Vagina (tissue), 2 donors: ENCODE measurements around the gene ZNF718. TPM values are rescaled to one million over a fixed set of nuclear protein-coding genes. Genes with fewer than 3 reads are reported as not detected.

Experiments
- DNase-seq, 2 donors: peaks; one replicate each; pipeline ENCODE4 v3.0.0-alpha.2; 2017; ENCODE audit errors: extremely low spot score in 2 of 2
- H3K27ac ChIP-seq: fragments of 200-600 bp; sonication (generic); one replicate; pipeline ENCODE4 v1.5.1; 2019
- H3K27me3 ChIP-seq: fragments of 200-600 bp; sonication (generic); one replicate; pipeline ENCODE4 v1.5.1; 2019
- H3K36me3 ChIP-seq, 2 donors: fragments of 200-600 bp; sonication (generic); one replicate each; pipeline ENCODE4 v1.5.1; 2017 to 2019
- H3K4me1 ChIP-seq: fragments of 200-600 bp; sonication (generic); one replicate; pipeline ENCODE4 v1.5.1; 2019
- H3K4me3 ChIP-seq, 2 donors: fragments of 200-600 bp; sonication (generic); 1 replicate in 1 of 2; 2 replicates in 1 of 2; pipeline ENCODE4 v1.5.1; 2016 to 2019
- H3K9me3 ChIP-seq: fragments of 200-600 bp; sonication (generic); one replicate; pipeline ENCODE4 v1.5.1; 2019
- POLR2A ChIP-seq, 2 donors: fragments of 450-650 bp; IDR thresholded peaks; one replicate each; pipeline ENCODE4 v1.6.1; 2017; ENCODE audit warnings: antibody characterized with exemption in 2 of 2, mild to moderate bottlenecking in 2 of 2, moderate library complexity in 2 of 2
- POLR2AphosphoS5 ChIP-seq, 2 donors: sonication (generic); formaldehyde crosslinking; IDR thresholded peaks; one replicate each; pipeline ENCODE4 v1.9.0; 2017; ENCODE audit warnings: antibody characterized with exemption in 2 of 2, mild to moderate bottlenecking in 2 of 2, low read depth in 1 of 2; ENCODE audit not compliant: insufficient read depth in 1 of 2
- intact Hi-C: fragments of 100-400 bp; cut with DNase I; formaldehyde crosslinking; loops from one replicate; pipeline ENCODE4 v1.15.1; 2023
- total RNA-seq: library from RNA; depleted of rRNA; stranded (reverse); fragments of >200 nt; gene quantifications from one replicate; pipeline ENCODE4 v1.2.3, GENCODE V29; 2016
- TF ChIP-seq, protein P1 (sequence below), 3 experiments: fragments of 450-650 bp in 2 of 3; fragments of 200-600 bp in 1 of 3; sonication (generic) in 1 of 3; IDR thresholded peaks; one replicate each; pipeline ENCODE4 v1.5.1; 2017 to 2019; ENCODE audit warnings: antibody characterized with exemption in 3 of 3, mild to moderate bottlenecking in 2 of 3, moderate library complexity in 2 of 3

The ZNF718 gene
- total RNA-seq, 1 donor from 2014 or later = 5.9 TPM

DNA sequence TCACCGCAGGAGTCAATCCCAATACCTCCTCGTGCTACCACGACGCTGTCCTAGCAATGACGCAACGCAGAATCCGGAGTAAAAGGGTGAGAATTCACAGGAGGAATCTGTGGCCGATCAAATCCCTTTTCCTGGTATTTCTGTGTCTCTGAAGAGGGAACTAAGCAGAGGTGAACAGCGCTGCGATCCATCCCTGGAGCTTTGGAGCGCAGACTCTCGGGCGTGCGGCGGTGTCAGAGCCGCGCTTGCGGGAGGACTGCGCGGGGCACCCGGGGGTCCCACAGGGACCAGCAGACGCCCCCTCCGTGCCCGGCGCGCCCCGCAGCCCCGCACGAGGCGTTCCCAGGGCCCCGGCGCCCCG lies 17.2 kb upstream of the ZNF718 start:
- intact Hi-C loops = no loop called here
- peaks cover 7% of the 10 kb centered on the region for H3K27me3 ChIP-seq

DNA sequence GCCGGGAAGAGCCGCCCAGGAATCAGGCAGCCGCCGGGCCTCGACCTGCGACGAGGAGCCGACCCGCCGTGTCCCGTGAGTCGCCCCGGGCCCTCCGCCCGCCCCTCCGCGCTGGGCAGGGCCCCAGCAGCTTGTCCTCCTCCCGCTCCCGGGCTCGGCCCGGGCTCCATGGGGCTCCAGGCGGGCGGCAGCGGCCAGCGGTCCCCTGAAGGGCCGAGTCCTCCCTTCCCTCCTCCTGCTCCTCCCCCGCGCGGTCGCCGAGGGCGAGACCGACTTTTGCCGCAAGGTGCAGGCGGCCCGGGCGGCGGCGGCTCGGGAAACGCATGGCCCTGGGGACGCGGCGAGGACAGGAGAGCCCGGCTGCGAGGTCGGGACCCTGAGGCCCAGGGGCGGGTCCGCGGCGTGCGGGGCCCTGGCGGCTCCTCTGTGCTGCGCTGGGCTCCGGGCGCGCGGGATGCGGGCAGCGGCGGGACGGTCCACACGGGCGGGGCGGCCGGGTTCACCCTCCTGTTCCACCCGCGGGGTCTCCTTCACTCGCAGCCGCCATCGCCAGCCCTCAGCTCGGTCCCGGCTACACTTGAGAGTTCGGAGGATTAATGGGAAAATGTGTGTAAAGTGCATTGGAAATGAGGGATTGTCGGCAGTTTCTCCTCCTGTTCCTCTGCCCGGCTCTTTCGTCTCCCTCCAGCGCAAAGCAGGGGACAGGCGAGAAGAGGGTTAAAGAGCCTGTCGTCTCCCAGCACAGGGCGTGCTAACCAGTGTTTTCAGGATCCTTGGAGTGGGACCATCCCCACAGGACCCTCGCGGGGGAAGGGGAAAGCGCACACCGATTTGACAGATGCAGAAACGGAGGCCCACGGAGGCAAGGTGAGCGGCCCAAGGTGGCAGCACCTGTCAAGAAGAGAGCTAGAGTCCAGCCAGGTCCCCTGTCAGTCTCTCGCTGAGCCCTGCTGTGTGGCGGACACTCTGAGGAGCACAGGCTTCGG lies 16.6 kb upstream of the ZNF718 start:
- no peaks in the 10 kb centered on the region for H3K9me3 ChIP-seq
- no peak overlapping the region for H3K27ac ChIP-seq
- peaks cover 7% of the 10 kb centered on the region for H3K27me3 ChIP-seq
- no peak for TF ChIP-seq POLR2A (IDR thresholded peaks at IDR 0.05)
- TF ChIP-seq, protein P1, sequence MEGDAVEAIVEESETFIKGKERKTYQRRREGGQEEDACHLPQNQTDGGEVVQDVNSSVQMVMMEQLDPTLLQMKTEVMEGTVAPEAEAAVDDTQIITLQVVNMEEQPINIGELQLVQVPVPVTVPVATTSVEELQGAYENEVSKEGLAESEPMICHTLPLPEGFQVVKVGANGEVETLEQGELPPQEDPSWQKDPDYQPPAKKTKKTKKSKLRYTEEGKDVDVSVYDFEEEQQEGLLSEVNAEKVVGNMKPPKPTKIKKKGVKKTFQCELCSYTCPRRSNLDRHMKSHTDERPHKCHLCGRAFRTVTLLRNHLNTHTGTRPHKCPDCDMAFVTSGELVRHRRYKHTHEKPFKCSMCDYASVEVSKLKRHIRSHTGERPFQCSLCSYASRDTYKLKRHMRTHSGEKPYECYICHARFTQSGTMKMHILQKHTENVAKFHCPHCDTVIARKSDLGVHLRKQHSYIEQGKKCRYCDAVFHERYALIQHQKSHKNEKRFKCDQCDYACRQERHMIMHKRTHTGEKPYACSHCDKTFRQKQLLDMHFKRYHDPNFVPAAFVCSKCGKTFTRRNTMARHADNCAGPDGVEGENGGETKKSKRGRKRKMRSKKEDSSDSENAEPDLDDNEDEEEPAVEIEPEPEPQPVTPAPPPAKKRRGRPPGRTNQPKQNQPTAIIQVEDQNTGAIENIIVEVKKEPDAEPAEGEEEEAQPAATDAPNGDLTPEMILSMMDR (IDR thresholded peaks at IDR 0.05) = no peak
- TF ChIP-seq POLR2AphosphoS5 (IDR thresholded peaks at IDR 0.05; ENCODE audit: insufficient read depth in 1 of 2, low read depth in 1 of 2) = no peak
- no peak for DNase-seq
- H3K4me3 ChIP-seq = peak overlapping the region; percentile 17 to 44
- no peaks in the 10 kb centered on the region for H3K36me3 ChIP-seq
- intact Hi-C loops = no loop called here
- H3K4me1 ChIP-seq = no peaks in the 10 kb centered on the region

More for the DNA sequence above, 17.2 kb upstream of the ZNF718 start:
- Histone ChIP-seq H3K27ac (no peak overlapping the region), H3K4me1 (no peaks in the 10 kb centered on the region), H3K36me3 (no peaks in the 10 kb centered on the region), H3K4me3 (peak overlapping the region; percentile 17 to 44), H3K9me3 (no peaks in the 10 kb centered on the region)
- no peak for DNase-seq
- TF ChIP-seq POLR2A (IDR thresholded peaks at IDR 0.05) (no peak), POLR2AphosphoS5 (IDR thresholded peaks at IDR 0.05; ENCODE audit: insufficient read depth in 1 of 2, low read depth in 1 of 2) (no peak)
- TF ChIP-seq, protein P1 (IDR thresholded peaks at IDR 0.05) = no peak

DNA sequence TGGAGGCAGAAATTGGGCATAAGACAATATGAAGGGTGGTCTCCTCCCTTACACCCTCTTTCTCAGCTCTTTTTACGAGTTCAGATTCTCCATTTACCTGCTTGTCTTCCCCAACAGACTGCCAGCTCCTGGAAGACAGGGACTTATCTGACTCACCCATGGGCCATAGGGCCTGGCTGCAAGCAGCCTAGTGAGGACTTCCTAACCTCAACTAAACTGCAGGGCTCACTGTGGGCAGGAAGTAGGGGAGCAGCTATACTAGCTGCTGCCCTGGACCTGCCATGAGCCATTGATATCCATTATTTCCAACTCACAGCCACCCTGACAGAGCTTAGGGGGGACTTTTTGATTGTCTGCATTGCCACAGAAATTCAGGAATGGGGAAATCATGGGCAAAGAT lies 11.5 kb upstream of the ZNF718 start:
- DNase-seq = no peak
- TF ChIP-seq POLR2AphosphoS5 (IDR thresholded peaks at IDR 0.05; ENCODE audit: insufficient read depth in 1 of 2, low read depth in 1 of 2) (no peak), POLR2A (IDR thresholded peaks at IDR 0.05) (no peak)
- TF ChIP-seq, protein P1 (IDR thresholded peaks at IDR 0.05) = no peak
- no peak overlapping the region for H3K4me3 ChIP-seq
- H3K4me1 ChIP-seq = no peaks in the 10 kb centered on the region
- H3K27me3 ChIP-seq = peaks cover under 1% of the 10 kb centered on the region
- H3K9me3 ChIP-seq = no peaks in the 10 kb centered on the region
- H3K27ac ChIP-seq = no peak overlapping the region
- intact Hi-C loops = no loop called here
- no peaks in the 10 kb centered on the region for H3K36me3 ChIP-seq

DNA sequence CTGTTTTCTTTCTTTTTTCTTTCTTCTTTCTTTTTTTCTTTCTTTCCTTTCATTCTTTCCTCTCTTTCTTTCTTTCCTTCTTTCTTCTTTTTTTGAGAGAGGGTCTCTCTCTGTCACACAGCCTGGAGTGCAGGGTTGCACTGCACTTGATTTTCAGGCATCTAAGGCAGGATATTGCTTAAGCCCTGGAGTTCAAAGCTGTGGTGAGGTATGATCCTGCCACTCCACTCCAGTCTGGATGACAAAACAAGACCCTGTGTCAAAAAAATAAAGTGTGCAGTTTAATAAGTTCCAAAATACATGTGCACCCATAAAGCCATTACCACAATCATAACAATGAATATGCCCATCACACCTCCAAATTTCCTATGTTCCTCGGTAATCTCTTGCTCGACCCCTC lies 10.6 kb upstream of the ZNF718 start:
- no peak for TF ChIP-seq POLR2AphosphoS5 (IDR thresholded peaks at IDR 0.05; ENCODE audit: insufficient read depth in 1 of 2, low read depth in 1 of 2)
- intact Hi-C loops = no loop called here
- DNase-seq = no peak
- H3K4me3 ChIP-seq = no peak overlapping the region
- H3K9me3 ChIP-seq = no peaks in the 10 kb centered on the region
- H3K27me3 ChIP-seq = no peaks in the 10 kb centered on the region
- H3K27ac ChIP-seq = no peak overlapping the region
- no peaks in the 10 kb centered on the region for H3K4me1 ChIP-seq
- no peaks in the 10 kb centered on the region for H3K36me3 ChIP-seq

DNA sequence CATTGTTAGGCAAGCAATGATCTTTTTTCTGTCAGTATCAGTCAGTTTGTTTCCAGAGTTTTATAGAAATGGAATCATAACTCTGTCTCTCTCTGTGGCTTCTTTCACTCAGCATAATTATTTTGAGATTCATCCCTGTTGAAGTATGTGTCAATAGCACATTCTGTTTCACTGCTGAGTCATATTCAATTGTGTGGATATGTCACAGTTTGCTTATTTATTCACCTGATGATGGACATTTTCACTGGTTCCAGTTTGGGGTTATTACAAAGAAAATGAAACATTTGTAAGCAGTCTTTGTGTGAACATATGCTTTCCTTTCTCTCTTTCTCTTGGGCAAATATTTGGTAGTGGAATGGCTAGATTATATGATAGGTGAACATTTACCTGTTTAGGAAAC lies 10.2 kb upstream of the ZNF718 start:
- Histone ChIP-seq H3K9me3 (no peaks in the 10 kb centered on the region), H3K27ac (no peak overlapping the region), H3K4me3 (no peak overlapping the region), H3K4me1 (no peaks in the 10 kb centered on the region), H3K27me3 (no peaks in the 10 kb centered on the region), H3K36me3 (no peaks in the 10 kb centered on the region)
- DNase-seq = no peak
- intact Hi-C loops = no loop called here
- TF ChIP-seq, protein P1 (IDR thresholded peaks at IDR 0.05) = no peak
- TF ChIP-seq POLR2AphosphoS5 (IDR thresholded peaks at IDR 0.05; ENCODE audit: insufficient read depth in 1 of 2, low read depth in 1 of 2) (no peak), POLR2A (IDR thresholded peaks at IDR 0.05) (no peak)
